ENCODE data around the gene RANBP3L. TPM values are rescaled to one million over a fixed set of nuclear protein-coding genes. Genes with fewer than 3 reads are reported as not detected.

RANBP3L gene
- total and polyA plus RNA-seq, 9 of the 15 experiments (the other 6 are each of a cell fraction or from before 2014, with no cell fraction given): 0.01 to 0.06 TPM; not detected in 7

DNA sequence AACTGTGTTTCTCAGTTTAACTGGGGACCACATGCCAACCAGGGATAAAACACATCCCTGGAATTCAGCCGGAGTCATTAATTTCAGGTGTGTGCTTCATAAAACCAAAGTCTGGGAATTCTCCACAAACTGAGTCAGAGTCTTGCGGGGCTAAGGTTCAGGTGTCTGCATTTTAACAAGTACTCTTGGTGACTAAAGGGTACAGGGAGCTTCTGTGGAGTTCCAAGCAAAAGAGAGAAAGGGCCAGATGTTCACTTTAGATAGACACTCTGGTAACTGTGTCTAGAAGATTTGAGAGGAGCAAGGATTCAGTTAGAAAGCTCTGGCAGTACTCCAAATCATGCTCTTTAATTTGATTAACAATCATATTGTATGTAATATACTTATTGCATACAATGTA lies 64.0 kb downstream of the RANBP3L start:
- ATAC-seq: peak; percentile 21
- Histone ChIP-seq H3K4me2 (ENCODE audit: insufficient read depth, low read length) (peak overlapping the region; percentile 57), H3K79me2 (ENCODE audit: control insufficient read depth, insufficient read depth, low read length) (peaks cover 74% of the 10 kb centered on the region), H3K4me1 (replicated peaks in 1 of 2; ENCODE audit: control insufficient read depth in 2 of 2, insufficient read depth in 2 of 2, low read length in 2 of 2) (peaks cover 21 to 41% of the 10 kb centered on the region in 2 experiments), H3K4me3 (no peak overlapping the region), H3K9me1 (ENCODE audit: control insufficient read depth, insufficient read depth, low read length) (no peaks in the 10 kb centered on the region), H4K20me1 (replicated peaks; ENCODE audit: control insufficient read depth, insufficient read depth, low read length) (no peaks in the 10 kb centered on the region), H3K9ac (ENCODE audit: insufficient read depth in 1 of 2, low read depth in 2 of 2, low read length in 2 of 2) (peak overlapping the region in 1 of 2 experiments; percentile 6; a peak in 2 of 4 replicates), H3K27ac (ENCODE audit: extremely low read depth, low read depth, low read length) (peak overlapping the region; percentile 54; the same call in 1 of the 3 replicates), H3K9me3 (replicated peaks; ENCODE audit: control insufficient read depth, insufficient read depth, low read depth, low read length) (peaks cover 3% of the 10 kb centered on the region; the same call in 1 of the 2 replicates), H3K36me3 (ENCODE audit: control insufficient read depth, insufficient read depth, low read length) (0 out of 3 replicates have a peak, but pooled peaks cover 3% of the 10 kb centered on the region), H2AFZ (ENCODE audit: low read depth, low read length) (0 out of 2 replicates have a peak overlapping the region, but pooled peaks have one; percentile 29), H3K27me3 (ENCODE audit: control insufficient read depth in 2 of 2, insufficient read depth in 2 of 2, low read length in 2 of 2) (no peaks in the 10 kb centered on the region)
- CTCF ChIA-PET (ENCODE audit: low intra/inter-chr PET ratio): no interaction called here
- in situ Hi-C loops (cut with MboI) (no loop called here), intact Hi-C loops (cut with micrococcal nuclease) (loop anchor here (10.0 kb wide), 1 partner anchor 637 kb away; the partner anchor contains the start of gene NIPBL)
- FAIRE-seq: peak; percentile 54
- BruUV-seq (replicated peaks): no TSS peak
- WGBS (ENCODE audit: insufficient coverage, low coverage, missing lambda C conversion rate): 0% methylated on average over 2 of the region's 2 CpGs
- POLR2A ChIA-PET: interaction anchor here (0.8 to 9.0 kb wide), 7 partner anchors 8 to 264 kb away, joined by 3 to 71 read pairs (median 4); no protein-coding TSS in a partner anchor
- peak; percentile 20 to 80 (median 41) for DNase-seq (ENCODE audit: extremely low read depth in 1 of 4, low spot score in 3 of 4)
- TF ChIP-seq, protein P1, sequence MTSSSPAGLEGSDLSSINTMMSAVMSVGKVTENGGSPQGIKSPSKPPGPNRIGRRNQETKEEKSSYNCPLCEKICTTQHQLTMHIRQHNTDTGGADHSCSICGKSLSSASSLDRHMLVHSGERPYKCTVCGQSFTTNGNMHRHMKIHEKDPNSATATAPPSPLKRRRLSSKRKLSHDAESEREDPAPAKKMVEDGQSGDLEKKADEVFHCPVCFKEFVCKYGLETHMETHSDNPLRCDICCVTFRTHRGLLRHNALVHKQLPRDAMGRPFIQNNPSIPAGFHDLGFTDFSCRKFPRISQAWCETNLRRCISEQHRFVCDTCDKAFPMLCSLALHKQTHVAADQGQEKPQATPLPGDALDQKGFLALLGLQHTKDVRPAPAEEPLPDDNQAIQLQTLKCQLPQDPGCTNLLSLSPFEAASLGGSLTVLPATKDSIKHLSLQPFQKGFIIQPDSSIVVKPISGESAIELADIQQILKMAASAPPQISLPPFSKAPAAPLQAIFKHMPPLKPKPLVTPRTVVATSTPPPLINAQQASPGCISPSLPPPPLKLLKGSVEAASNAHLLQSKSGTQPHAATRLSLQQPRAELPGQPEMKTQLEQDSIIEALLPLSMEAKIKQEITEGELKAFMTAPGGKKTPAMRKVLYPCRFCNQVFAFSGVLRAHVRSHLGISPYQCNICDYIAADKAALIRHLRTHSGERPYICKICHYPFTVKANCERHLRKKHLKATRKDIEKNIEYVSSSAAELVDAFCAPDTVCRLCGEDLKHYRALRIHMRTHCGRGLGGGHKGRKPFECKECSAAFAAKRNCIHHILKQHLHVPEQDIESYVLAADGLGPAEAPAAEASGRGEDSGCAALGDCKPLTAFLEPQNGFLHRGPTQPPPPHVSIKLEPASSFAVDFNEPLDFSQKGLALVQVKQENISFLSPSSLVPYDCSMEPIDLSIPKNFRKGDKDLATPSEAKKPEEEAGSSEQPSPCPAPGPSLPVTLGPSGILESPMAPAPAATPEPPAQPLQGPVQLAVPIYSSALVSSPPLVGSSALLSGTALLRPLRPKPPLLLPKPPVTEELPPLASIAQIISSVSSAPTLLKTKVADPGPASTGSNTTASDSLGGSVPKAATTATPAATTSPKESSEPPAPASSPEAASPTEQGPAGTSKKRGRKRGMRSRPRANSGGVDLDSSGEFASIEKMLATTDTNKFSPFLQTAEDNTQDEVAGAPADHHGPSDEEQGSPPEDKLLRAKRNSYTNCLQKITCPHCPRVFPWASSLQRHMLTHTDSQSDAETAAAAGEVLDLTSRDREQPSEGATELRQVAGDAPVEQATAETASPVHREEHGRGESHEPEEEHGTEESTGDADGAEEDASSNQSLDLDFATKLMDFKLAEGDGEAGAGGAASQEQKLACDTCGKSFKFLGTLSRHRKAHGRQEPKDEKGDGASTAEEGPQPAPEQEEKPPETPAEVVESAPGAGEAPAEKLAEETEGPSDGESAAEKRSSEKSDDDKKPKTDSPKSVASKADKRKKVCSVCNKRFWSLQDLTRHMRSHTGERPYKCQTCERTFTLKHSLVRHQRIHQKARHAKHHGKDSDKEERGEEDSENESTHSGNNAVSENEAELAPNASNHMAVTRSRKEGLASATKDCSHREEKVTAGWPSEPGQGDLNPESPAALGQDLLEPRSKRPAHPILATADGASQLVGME (CRISPR knock-in tag; IDR thresholded peaks at IDR 0.05): no peak
- TF ChIP-seq, protein P2, sequence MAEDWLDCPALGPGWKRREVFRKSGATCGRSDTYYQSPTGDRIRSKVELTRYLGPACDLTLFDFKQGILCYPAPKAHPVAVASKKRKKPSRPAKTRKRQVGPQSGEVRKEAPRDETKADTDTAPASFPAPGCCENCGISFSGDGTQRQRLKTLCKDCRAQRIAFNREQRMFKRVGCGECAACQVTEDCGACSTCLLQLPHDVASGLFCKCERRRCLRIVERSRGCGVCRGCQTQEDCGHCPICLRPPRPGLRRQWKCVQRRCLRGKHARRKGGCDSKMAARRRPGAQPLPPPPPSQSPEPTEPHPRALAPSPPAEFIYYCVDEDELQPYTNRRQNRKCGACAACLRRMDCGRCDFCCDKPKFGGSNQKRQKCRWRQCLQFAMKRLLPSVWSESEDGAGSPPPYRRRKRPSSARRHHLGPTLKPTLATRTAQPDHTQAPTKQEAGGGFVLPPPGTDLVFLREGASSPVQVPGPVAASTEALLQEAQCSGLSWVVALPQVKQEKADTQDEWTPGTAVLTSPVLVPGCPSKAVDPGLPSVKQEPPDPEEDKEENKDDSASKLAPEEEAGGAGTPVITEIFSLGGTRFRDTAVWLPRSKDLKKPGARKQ (CRISPR knock-in tag; IDR thresholded peaks at IDR 0.05): no peak
- TF ChIP-seq STAT5A (IDR thresholded peaks at IDR 0.05; ENCODE audit: borderline replicate concordance, low read length) (peak; percentile 82), NR2C2 (CRISPR knock-in tag; IDR thresholded peaks at IDR 0.05) (no peak), NR2C2 (tag; IDR thresholded peaks at IDR 0.05) (peak; percentile 27; the same call in 1 of the 2 replicates), NR2C1 (IDR thresholded peaks at IDR 0.05) (no peak), NR2C1 (tag; IDR thresholded peaks at IDR 0.05) (no peak), SMAD4 (CRISPR knock-in tag; conservative IDR thresholded peaks at IDR 0.05) (peak; percentile 37; the same call in 1 of the 2 replicates)
- TF ChIP-seq, protein P3, sequence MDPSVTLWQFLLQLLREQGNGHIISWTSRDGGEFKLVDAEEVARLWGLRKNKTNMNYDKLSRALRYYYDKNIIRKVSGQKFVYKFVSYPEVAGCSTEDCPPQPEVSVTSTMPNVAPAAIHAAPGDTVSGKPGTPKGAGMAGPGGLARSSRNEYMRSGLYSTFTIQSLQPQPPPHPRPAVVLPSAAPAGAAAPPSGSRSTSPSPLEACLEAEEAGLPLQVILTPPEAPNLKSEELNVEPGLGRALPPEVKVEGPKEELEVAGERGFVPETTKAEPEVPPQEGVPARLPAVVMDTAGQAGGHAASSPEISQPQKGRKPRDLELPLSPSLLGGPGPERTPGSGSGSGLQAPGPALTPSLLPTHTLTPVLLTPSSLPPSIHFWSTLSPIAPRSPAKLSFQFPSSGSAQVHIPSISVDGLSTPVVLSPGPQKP (CRISPR knock-in tag; IDR thresholded peaks at IDR 0.05): no peak
- TF ChIP-seq, protein P4, sequence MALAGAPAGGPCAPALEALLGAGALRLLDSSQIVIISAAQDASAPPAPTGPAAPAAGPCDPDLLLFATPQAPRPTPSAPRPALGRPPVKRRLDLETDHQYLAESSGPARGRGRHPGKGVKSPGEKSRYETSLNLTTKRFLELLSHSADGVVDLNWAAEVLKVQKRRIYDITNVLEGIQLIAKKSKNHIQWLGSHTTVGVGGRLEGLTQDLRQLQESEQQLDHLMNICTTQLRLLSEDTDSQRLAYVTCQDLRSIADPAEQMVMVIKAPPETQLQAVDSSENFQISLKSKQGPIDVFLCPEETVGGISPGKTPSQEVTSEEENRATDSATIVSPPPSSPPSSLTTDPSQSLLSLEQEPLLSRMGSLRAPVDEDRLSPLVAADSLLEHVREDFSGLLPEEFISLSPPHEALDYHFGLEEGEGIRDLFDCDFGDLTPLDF (CRISPR knock-in tag; IDR thresholded peaks at IDR 0.05): no peak

Measured in K562 (cell line).